ENCODE data around the gene APOL2.
"Not testable (repeated sequence)": the region's sequence is repeated elsewhere in the genome, so short reads cannot be mapped to it uniquely, and the experiment has no call there.

Gene APOL2

GRCh38 chr22:36239401-36240171, at the start of gene APOL2:
Gene APOL2 (minus strand): TSS chr22:36239527. CDS start chr22:36233162, 6,365 bp downstream.
- DNase-seq = peak; percentile 74 to 95 (median 87)
- intact Hi-C loops (cut with DNase I) = loop anchor here (10.0 kb wide), 1 partner anchor 45 kb away; no protein-coding TSS in a partner anchor

GRCh38 chr22:36288571-36289405, 49.5 kb upstream of the APOL2 start:
- intact Hi-C loops (cut with DNase I) = loop anchor here (10.0 kb wide), 1 partner anchor 54 kb away; the partner anchor contains the start of gene APOL2
- DNase-seq = no peak

DNA sequence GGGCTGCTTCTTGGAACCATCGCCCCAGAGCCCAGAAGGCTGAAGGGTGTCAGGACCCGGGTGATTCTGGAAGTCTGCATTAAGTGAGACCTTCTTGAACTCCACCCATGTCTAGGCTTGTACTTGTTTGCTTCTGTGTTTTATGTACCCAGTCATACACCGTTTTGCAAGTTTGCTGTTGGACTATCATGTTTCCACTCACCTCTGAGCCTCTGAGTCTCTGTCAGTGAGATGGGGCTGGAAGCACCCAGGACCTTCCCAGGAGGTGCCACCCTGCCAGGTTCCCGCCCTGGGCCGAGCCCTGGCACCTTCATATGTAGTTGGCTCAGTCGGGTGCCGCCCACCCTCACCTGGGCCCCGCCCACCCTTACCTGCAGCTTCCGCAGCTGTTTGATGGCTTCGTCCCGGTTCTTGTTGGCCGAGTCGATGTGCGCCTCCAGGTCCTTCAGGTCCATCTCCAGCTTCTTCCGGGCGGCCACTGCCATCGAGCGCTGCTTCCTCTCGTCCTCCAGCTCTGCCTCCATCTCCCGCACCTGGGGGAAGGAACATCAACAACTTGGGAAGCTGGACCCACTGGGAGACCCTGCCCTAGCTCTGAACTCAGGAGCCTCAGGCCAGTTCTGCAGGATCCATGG, 48.7 kb upstream of the APOL2 start:
- intact Hi-C loops (cut with DNase I) = loop anchor here (10.0 kb wide), 1 partner anchor 53 kb away; the partner anchor contains the start of gene APOL2
- DNase-seq = no peak

- intact Hi-C loops (cut with DNase I) = loop anchor here (10.0 kb wide), 1 partner anchor 52 kb away; the partner anchor contains the start of gene APOL2
- DNase-seq = peak; percentile 49 to 89 (median 78)
Measured at GRCh38 chr22:36286096-36286957, 47.0 kb upstream of the APOL2 start.

- intact Hi-C loops (cut with DNase I) = loop anchor here (10.0 kb wide), 1 partner anchor 51 kb away; the partner anchor contains the start of gene APOL2
- no peak for DNase-seq
Measured at GRCh38 chr22:36285545-36285944, 46.2 kb upstream of the APOL2 start.

DNA sequence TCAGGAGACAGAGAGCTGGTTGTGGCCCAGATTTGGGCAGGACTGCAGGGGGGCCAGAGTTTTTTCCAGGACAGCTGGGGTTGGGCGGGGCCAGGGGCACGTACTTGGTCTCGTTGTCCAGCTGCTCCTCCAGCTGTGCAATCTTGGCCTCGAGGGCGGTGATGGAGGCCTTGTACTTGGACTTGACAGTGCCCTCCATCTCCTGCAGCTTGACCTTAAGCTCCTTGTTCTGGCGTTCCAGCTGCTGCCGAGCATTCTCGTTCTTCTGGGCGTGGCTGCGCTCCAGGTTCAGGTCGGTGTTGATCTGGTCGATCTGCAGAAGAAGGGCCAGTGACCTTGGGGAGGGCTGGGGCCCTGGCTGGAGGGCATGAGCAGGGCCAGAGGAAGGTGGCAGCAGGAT, 45.7 kb upstream of the APOL2 start:
- intact Hi-C loops (cut with DNase I) = loop anchor here (10.0 kb wide), 1 partner anchor 50 kb away; the partner anchor contains the start of gene APOL2
- no peak for DNase-seq

DNA sequence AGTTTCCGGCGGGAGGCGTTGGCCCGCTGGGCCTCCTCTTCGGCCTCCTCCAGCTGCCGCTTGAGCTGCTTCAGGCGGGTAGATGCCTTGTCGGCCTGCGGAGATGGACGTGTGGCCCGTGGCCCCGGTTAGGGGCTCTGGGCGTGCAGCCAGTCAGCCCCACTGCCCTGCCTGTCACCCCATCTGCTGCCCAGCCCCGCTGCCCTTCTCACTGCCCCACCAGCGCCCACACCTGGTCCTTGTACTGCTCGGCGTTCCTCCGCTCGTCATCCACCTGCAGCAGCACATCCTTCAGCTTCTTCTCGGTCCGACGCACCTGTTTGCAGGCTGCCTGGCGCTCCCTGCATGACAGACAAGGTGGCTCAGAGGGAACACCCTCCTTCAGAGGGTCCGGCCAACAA, 44.8 kb upstream of the APOL2 start:
- intact Hi-C loops (cut with DNase I) = loop anchor here (5.0 to 10.0 kb wide), 2 partner anchors 49 to 87 kb away; partner anchors contain the start of gene APOL2
- DNase-seq = no peak

GRCh38 chr22:36282328-36282831, 43.1 kb upstream of the APOL2 start:
- intact Hi-C loops (cut with DNase I) = loop anchor here (5.0 to 10.0 kb wide), 2 partner anchors 48 to 85 kb away; partner anchors contain the start of gene APOL2
- DNase-seq = peak in 1 of 42 donors; percentile 30

- peak in 17 of 42 donors; percentile 16 to 71 (median 33) for DNase-seq
- intact Hi-C loops (cut with DNase I) = loop anchor here (5.0 to 10.0 kb wide), 2 partner anchors 47 to 85 kb away; partner anchors contain the start of gene APOL2
Measured at GRCh38 chr22:36281781-36282327, 42.5 kb upstream of the APOL2 start.

DNA sequence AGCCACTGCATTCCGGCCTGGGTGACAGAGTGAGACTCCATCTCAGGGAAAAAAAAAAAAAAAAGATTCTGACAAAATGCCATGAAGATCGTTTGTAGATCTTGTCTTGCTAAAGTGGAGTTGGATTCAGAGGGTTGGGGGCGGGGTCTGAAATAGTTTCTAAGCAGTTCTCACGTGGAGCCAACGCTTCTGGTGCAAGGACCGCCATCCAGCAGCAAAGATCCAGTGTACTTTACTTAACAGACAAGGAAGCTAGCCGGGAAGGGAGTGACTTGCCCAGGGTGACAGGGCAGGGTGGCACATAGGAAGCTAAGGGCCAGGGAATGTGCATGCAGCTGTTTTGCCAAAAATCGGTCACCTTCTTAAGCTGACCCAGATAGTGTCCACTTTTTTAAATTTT, 41.1 kb upstream of the APOL2 start:
- intact Hi-C loops (cut with DNase I) = loop anchor here (5.0 to 10.0 kb wide), 2 partner anchors 46 to 83 kb away; partner anchors contain the start of gene APOL2
- DNase-seq = no peak

DNA sequence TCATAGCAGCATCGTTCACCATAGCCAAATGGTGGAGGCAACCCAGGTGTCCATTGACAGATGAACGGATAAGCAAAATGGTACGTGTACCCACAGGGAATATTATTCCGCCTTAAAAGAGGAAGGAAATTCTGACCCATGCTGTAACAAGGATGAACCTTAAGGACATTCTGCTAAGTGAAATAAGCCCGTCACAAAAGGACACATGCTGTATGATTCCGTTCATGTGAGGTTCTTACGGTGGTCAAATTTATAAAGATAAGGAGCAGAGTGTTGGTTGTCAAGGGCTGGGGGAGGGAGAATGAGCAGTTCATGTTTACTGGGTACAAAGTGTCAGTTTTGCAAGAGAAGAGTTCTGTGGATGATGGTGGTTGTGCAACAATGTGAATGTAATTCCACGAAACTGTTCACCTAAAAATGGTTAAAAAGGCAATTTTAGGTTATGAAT, 39.9 kb upstream of the APOL2 start:
- intact Hi-C loops (cut with DNase I) = no loop called here
- DNase-seq = no peak

DNA sequence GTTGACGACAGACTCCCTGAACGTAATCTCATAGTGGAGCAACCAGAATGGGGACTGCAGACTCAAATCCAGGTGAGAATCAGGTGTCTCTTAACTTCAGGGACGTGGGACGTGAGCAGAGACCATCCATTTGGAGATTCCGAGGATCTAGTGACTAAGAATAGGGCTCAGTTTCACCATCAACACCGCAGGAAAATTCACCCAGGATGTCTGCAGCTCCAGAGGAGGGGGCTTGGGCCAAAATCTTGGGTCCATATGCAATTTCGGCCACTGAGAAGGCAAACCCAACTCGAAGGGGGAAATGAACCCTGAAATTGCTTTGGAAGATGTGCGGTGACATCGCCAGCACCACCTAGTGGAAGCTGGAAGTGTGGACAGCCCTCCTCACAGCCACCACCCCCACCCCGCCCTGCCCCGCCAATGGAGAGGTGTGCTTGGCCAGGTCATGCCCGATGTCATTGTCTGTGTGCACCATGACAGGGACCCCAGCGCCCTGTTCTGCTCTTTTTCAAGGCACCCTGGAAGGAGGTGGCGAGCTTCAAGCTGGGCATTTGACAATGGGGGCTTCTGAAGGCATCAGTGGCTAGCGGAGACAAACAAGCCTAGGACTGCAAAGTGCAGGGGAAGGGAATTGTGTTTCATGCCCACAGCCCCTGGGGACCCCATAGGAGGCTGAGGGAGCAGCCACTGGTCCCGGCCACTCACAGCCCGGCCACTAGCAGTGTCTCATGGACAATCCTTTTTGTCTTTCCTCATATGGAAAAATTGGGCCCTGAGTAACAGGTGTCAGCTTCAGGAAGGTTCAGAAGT, 38.4 kb upstream of the APOL2 start:
- intact Hi-C loops (cut with DNase I) = no loop called here
- DNase-seq = peak in 41 of 42 donors; percentile 30 to 84 (median 66)

- intact Hi-C loops (cut with DNase I) = no loop called here
- DNase-seq = no peak
Measured at GRCh38 chr22:36274531-36274930, 35.2 kb upstream of the APOL2 start.

- DNase-seq = peak in 1 of 42 donors; percentile 14
- intact Hi-C loops (cut with DNase I) = not testable (repeated sequence)
Measured at GRCh38 chr22:36271951-36272350, 32.6 kb upstream of the APOL2 start.

GRCh38 chr22:36271231-36271630, 31.9 kb upstream of the APOL2 start:
- peak in 1 of 42 donors; percentile 0 for DNase-seq
- intact Hi-C loops (cut with DNase I) = not testable (repeated sequence)

DNA sequence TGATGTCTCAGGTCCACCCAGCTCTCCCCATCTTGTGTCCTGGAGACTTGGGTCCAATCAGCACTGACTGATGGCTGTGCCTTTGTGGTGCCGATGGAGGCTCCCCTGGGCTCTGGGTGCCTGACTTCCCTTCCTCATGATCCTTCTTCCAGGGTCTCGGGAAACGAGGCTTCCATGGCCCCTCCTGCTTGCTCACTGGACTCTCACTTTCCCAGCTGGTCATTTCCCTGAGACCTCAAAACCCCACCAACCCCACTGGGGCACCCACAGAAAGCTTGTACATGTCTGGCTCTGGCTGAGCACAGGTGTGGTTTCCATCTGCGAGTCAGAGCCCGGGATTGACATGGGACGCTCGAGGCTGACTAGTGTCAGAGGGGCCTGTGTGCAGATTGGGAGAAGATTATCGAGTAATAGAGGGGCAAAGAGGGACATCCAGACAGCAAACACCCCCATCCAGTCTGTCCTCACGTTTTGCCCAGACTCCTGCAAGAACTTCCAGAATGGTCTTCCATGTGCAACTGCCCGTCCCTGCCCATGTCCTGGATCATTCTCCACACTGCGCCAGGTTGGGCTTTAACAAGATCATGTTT, 28.7 kb upstream of the APOL2 start:
- intact Hi-C loops (cut with DNase I) = no loop called here
- DNase-seq = peak in 2 of 42 donors; percentile 0 to 9
